IMR-90 (cell line): ENCODE data around the gene PKHD1. TPM values are rescaled to one million over a fixed set of nuclear protein-coding genes. Genes with fewer than 3 reads are reported as not detected.

Experiments used
- ATAC-seq: fragments of 200-7000 bp; cut with Tn5 transposase; 2 replicates; pipeline ENCODE4 v1.9.1; 2020; ENCODE audit warnings: low read depth, mild to moderate bottlenecking, moderate library complexity
- BruUV-seq: library from RNA; stranded (reverse); fragments of 400-500 nt; replicated peaks from 2 replicates; lab custom pipeline; 2021; lab: Mats Ljungman, UMichigan
- CTCF ChIA-PET: fragments of 300-600 bp; formaldehyde crosslinking; extraction: SDS; loops from one replicate; lab custom pipeline; 2021; ENCODE audit warnings: antibody characterized with exemption; lab: Yijun Ruan, JAX
- POLR2A ChIA-PET: fragments of 300-600 bp; sonication (Branson Sonifier 250); formaldehyde crosslinking; loops from one replicate; lab custom pipeline; 2022; ENCODE audit warnings: antibody characterized with exemption; ENCODE audit not compliant: unreplicated experiment; lab: Charles Lee
- DNase-seq: peaks from one replicate; pipeline ENCODE4 v3.0.0; 2013
- H2AFZ ChIP-seq: replicated peaks from 2 replicates; pipeline ENCODE3; 2013; ENCODE audit warnings: low read length, mild to moderate bottlenecking; ENCODE audit not compliant: poor library complexity
- H2AK5ac ChIP-seq: 2 replicates; pipeline ENCODE4 v1.6.1; 2013; ENCODE audit warnings: low read depth, low read length, inconsistent platforms
- H2AK9ac ChIP-seq: replicated peaks from 2 replicates; pipeline ENCODE3; 2013; ENCODE audit warnings: mild to moderate bottlenecking, low read depth, low read length, moderate library complexity; ENCODE audit not compliant: poor library complexity
- H2BK120ac ChIP-seq: 2 replicates; pipeline ENCODE4 v1.6.1; 2013; ENCODE audit warnings: low read depth, low read length, inconsistent platforms
- H2BK15ac ChIP-seq: 3 replicates; pipeline ENCODE4 v1.6.1; 2013; ENCODE audit warnings: low read depth, low read length, inconsistent platforms
- H2BK20ac ChIP-seq: 2 replicates; pipeline ENCODE4 v1.6.1; 2013; ENCODE audit warnings: low read depth, mild to moderate bottlenecking, inconsistent platforms, low read length, moderate library complexity
- H2BK5ac ChIP-seq: 2 replicates; pipeline ENCODE4 v1.6.1; 2013; ENCODE audit warnings: mild to moderate bottlenecking, low read depth, low read length, inconsistent platforms; ENCODE audit not compliant: poor library complexity, severe bottlenecking
- H3K14ac ChIP-seq: replicated peaks from 2 replicates; pipeline ENCODE4 v1.6.1; 2013; ENCODE audit warnings: low read depth, low read length, inconsistent platforms
- H3K18ac ChIP-seq: 2 replicates; pipeline ENCODE4 v1.6.1; 2013; ENCODE audit warnings: low read depth, low read length, control low read depth
- H3K23ac ChIP-seq: 2 replicates; pipeline ENCODE4 v1.6.1; 2013; ENCODE audit warnings: low read depth, low read length, inconsistent platforms
- H3K27ac ChIP-seq: 2 replicates; pipeline ENCODE4 v1.5.1; 2013; ENCODE audit warnings: mild to moderate bottlenecking, control low read depth, low read length; ENCODE audit not compliant: insufficient read depth
- H3K27me3 ChIP-seq: 2 replicates; pipeline ENCODE4 v1.6.1; 2013; ENCODE audit warnings: low read length; ENCODE audit not compliant: control insufficient read depth, insufficient read depth
- H3K36me3 ChIP-seq: 2 replicates; pipeline ENCODE4 v1.6.1; 2013; ENCODE audit warnings: low read length, mixed read lengths; ENCODE audit not compliant: control insufficient read depth, insufficient read depth
- H3K4ac ChIP-seq: 2 replicates; pipeline ENCODE4 v1.6.1; 2013; ENCODE audit warnings: low read depth, low read length, inconsistent platforms
- H3K4me1 ChIP-seq: 2 replicates; pipeline ENCODE4 v1.6.1; 2013; ENCODE audit warnings: low read length, mixed read lengths; ENCODE audit not compliant: control insufficient read depth, insufficient read depth
- H3K4me2 ChIP-seq: 2 replicates; pipeline ENCODE4 v1.6.1; 2013; ENCODE audit warnings: low read depth, mild to moderate bottlenecking, control low read depth, low read length, moderate library complexity
- H3K4me3 ChIP-seq: 2 replicates; pipeline ENCODE4 v1.5.1; 2013; ENCODE audit warnings: low read depth, mild to moderate bottlenecking, control low read depth, low read length, moderate library complexity; ENCODE audit not compliant: insufficient read depth
- H3K56ac ChIP-seq: 2 replicates; pipeline ENCODE4 v1.6.1; 2013; ENCODE audit warnings: low read length, inconsistent platforms; ENCODE audit not compliant: insufficient read depth; ENCODE audit errors: extremely low read depth
- H3K79me1 ChIP-seq, 2 experiments: 2 replicates each; pipeline ENCODE4 v1.6.1; 2013; ENCODE audit warnings: low read length in 2 of 2, inconsistent platforms in 1 of 2, low read depth in 1 of 2
- H3K9ac ChIP-seq: 2 replicates; pipeline ENCODE4 v1.6.1; 2013; ENCODE audit warnings: low read depth, low read length, control low read depth
- H3K9me1 ChIP-seq: 2 replicates; pipeline ENCODE4 v1.6.1; 2013; ENCODE audit warnings: low read length, inconsistent platforms; ENCODE audit not compliant: insufficient read depth
- H3K9me3 ChIP-seq: 2 replicates; pipeline ENCODE4 v1.6.1; 2013; ENCODE audit warnings: low read length; ENCODE audit not compliant: control insufficient read depth, insufficient read depth
- H4K20me1 ChIP-seq: 2 replicates; pipeline ENCODE4 v1.6.1; 2013; ENCODE audit warnings: low read length, inconsistent platforms; ENCODE audit not compliant: insufficient read depth
- H4K5ac ChIP-seq: 2 replicates; pipeline ENCODE4 v1.6.1; 2013; ENCODE audit warnings: mild to moderate bottlenecking, low read depth, low read length, control low read depth
- H4K8ac ChIP-seq, 2 experiments: 2 replicates each; pipeline ENCODE4 v1.6.1; 2013; ENCODE audit warnings: low read depth in 2 of 2, low read length in 2 of 2, control low read depth in 1 of 2, inconsistent platforms in 1 of 2
- H4K91ac ChIP-seq: 2 replicates; pipeline ENCODE4 v1.6.1; 2013; ENCODE audit warnings: low read depth, low read length, inconsistent platforms; ENCODE audit not compliant: insufficient read depth
- BHLHE40 ChIP-seq: fragments of 150-350 bp; IDR thresholded peaks from 2 replicates; pipeline ENCODE4 v1.6.1; 2016; ENCODE audit warnings: mild to moderate bottlenecking, low read depth, low read length
- CEBPB ChIP-seq: IDR thresholded peaks from 2 replicates; pipeline ENCODE4 v1.6.1; 2012; ENCODE audit warnings: low read depth, low read length, improper control_type of control experiment
- CHD1 ChIP-seq: IDR thresholded peaks from 2 replicates; pipeline ENCODE4 v1.6.1; 2012; ENCODE audit warnings: low read depth, low read length, improper control_type of control experiment
- CTCF ChIP-seq: conservative IDR thresholded peaks from 2 replicates; pipeline ENCODE4 v1.5.1; 2012; ENCODE audit warnings: mild to moderate bottlenecking, low read depth, low read length, improper control_type of control experiment
- ELK1 ChIP-seq: fragments of 150-350 bp; IDR thresholded peaks from 2 replicates; pipeline ENCODE4 v1.6.1; 2016; ENCODE audit warnings: low read depth, mild to moderate bottlenecking, low read length, moderate library complexity, borderline replicate concordance
- FOS ChIP-seq: fragments of 150-350 bp; IDR thresholded peaks from 2 replicates; pipeline ENCODE4 v1.6.1; 2016; ENCODE audit warnings: low read depth, low read length
- MAFK ChIP-seq: IDR thresholded peaks from 2 replicates; pipeline ENCODE4 v1.6.1; 2012; ENCODE audit warnings: low read depth, low read length, improper control_type of control experiment
- MAZ ChIP-seq: IDR thresholded peaks from 2 replicates; pipeline ENCODE4 v1.6.1; 2012; ENCODE audit warnings: low read depth, mild to moderate bottlenecking, low read length, improper control_type of control experiment, moderate library complexity, borderline replicate concordance
- NFE2L2 ChIP-seq: fragments of 150-350 bp; IDR thresholded peaks from 2 replicates; pipeline ENCODE4 v1.6.1; 2016; ENCODE audit warnings: low read depth, mild to moderate bottlenecking, low read length
- POLR2A ChIP-seq: IDR thresholded peaks from 2 replicates; pipeline ENCODE4 v1.6.1; 2012; ENCODE audit warnings: mild to moderate bottlenecking, low read depth, low read length
- RAD21 ChIP-seq: IDR thresholded peaks from 2 replicates; pipeline ENCODE4 v1.6.1; 2012; ENCODE audit warnings: low read length, improper control_type of control experiment
- RCOR1 ChIP-seq: IDR thresholded peaks from 2 replicates; pipeline ENCODE4 v1.6.1; 2012; ENCODE audit warnings: mild to moderate bottlenecking, low read length, improper control_type of control experiment; ENCODE audit not compliant: insufficient replicate concordance
- RFX5 ChIP-seq: IDR thresholded peaks from 2 replicates; pipeline ENCODE4 v1.8.0; 2012; ENCODE audit warnings: low read depth, mild to moderate bottlenecking, low read length, moderate library complexity
- SMC3 ChIP-seq: fragments of 150-350 bp; IDR thresholded peaks from 2 replicates; pipeline ENCODE4 v1.6.1; 2016; ENCODE audit warnings: low read depth, mild to moderate bottlenecking, antibody characterized with exemption, low read length, moderate library complexity
- USF2 ChIP-seq: fragments of 150-350 bp; IDR thresholded peaks from 2 replicates; pipeline ENCODE4 v1.6.1; 2017; ENCODE audit warnings: mild to moderate bottlenecking, antibody characterized with exemption, low read length, low read depth
- WGBS, 2 experiments: methylation state at CpG; one replicate each; pipeline versions ENCODE4 v1.1.5 to v1.1.7; 2013; ENCODE audit warnings: missing lambda C conversion rate in 2 of 2; ENCODE audit not compliant: insufficient read length in 1 of 2; ENCODE audit errors: extremely low coverage in 2 of 2; 5-methylcytosine and 5-hydroxymethylcytosine counted together
- dilution Hi-C: fragments of 300-500 bp; cut with HindIII; formaldehyde crosslinking; loops from one replicate; pipeline ENCODE4 v1.14.3; 2018; ENCODE audit warnings: low sequenced_read_pairs; ENCODE audit not compliant: unreplicated experiment
- in situ Hi-C: fragments of 300-500 bp; cut with MboI; formaldehyde crosslinking; loops from 3 replicates; pipeline ENCODE4 v1.14.3; 2019; ENCODE audit warnings: low sequenced_read_pairs, inconsistent platforms, mixed read lengths
- intact Hi-C: fragments of 100-400 bp; cut with micrococcal nuclease; formaldehyde crosslinking; loops from 2 replicates; pipeline ENCODE4 v1.10.0; 2022
- polyA plus RNA-seq, 3 experiments: library from polyadenylated mRNA; depleted of rRNA; stranded (reverse); fragments of >200 nt; gene quantifications; 2 replicates each; pipeline ENCODE4 v1.2.3, GENCODE V29; 2012; ENCODE audit warnings: low replicate concordance in 1 of 3
- total RNA-seq: library from RNA; depleted of rRNA; stranded (reverse); fragments of >200 nt; gene quantifications from 2 replicates; pipeline ENCODE4 v1.2.3, GENCODE V29; 2012

The PKHD1 gene
- total and polyA plus RNA-seq, 2 of the 4 experiments (the other 2 are of a cell fraction): not detected

- no peak overlapping the region for H3K14ac ChIP-seq
- no peak overlapping the region for H2BK120ac ChIP-seq
- H2BK20ac ChIP-seq: no peak overlapping the region
- no peak overlapping the region for H4K5ac ChIP-seq
- in situ Hi-C loops (no loop called here), intact Hi-C loops (loop anchor here (1.0 kb wide), 1 partner anchor 200 kb away; no protein-coding TSS in a partner anchor), dilution Hi-C loops (no loop called here)
- ChIA-PET POLR2A (no interaction called here), CTCF (interaction anchor here (1.2 kb wide), 1 partner anchor 10 kb away, joined by 3 read pairs; no protein-coding TSS in a partner anchor)
- H3K36me3 ChIP-seq: no peaks in the 10 kb centered on the region
- H3K56ac ChIP-seq: no peak overlapping the region
- no peak overlapping the region for H3K9ac ChIP-seq
- no peak overlapping the region for H2AK5ac ChIP-seq
- H2BK5ac ChIP-seq: no peak overlapping the region
- no peak overlapping the region for H2AK9ac ChIP-seq
- peak overlapping the region in 1 of 2 experiments; percentile 59; a peak in 1 of 4 replicates for H4K8ac ChIP-seq
- ATAC-seq (peak; percentile 54; the same call in 1 of the 2 replicates), DNase-seq (peak; percentile 30)
- H3K9me3 ChIP-seq: no peaks in the 10 kb centered on the region
- no peak overlapping the region for H3K23ac ChIP-seq
- H3K27me3 ChIP-seq: no peaks in the 10 kb centered on the region
- no peak overlapping the region for H3K18ac ChIP-seq
- no peak overlapping the region for H3K4me3 ChIP-seq
- no peak overlapping the region for H2BK15ac ChIP-seq
- H3K79me1 ChIP-seq: no peaks in the 10 kb centered on the region
- H3K4me2 ChIP-seq: peak overlapping the region; percentile 69; the same call in 1 of the 2 replicates
- WGBS, 2 experiments: no CpG with 5 or more reads among the region's 5 CpGs
- H4K20me1 ChIP-seq: no peaks in the 10 kb centered on the region
- H3K4ac ChIP-seq: no peak overlapping the region
- H3K9me1 ChIP-seq: no peaks in the 10 kb centered on the region
- H3K4me1 ChIP-seq: no peaks in the 10 kb centered on the region
- H4K91ac ChIP-seq: no peak overlapping the region
- H3K27ac ChIP-seq: no peak overlapping the region
- peak overlapping the region; percentile 77 for H2AFZ ChIP-seq
- BruUV-seq: no TSS peak
- no peak for TF ChIP-seq POLR2A
- peak; percentile 18; the same call in 1 of the 2 replicates for TF ChIP-seq SMC3
- TF ChIP-seq BHLHE40: no peak
- peak; percentile 97 for TF ChIP-seq CEBPB
- TF ChIP-seq RFX5: no peak
- no peak for TF ChIP-seq NFE2L2
- TF ChIP-seq RAD21: peak; percentile 18; the same call in 1 of the 2 replicates
- no peak for TF ChIP-seq RCOR1
- no peak for TF ChIP-seq MAFK
- TF ChIP-seq MAZ: no peak
- no peak for TF ChIP-seq FOS
- no peak for TF ChIP-seq USF2
- TF ChIP-seq ELK1: no peak
- peak; percentile 45 for TF ChIP-seq CTCF
- no peak for TF ChIP-seq CHD1
Measured at GRCh38 chr6:52063584-52064344, 23.6 kb downstream of the PKHD1 start.
